Measurements from ENCODE around the gene NOBOX.
"Not testable (repeated sequence)": the region's sequence is repeated elsewhere in the genome, so short reads cannot be mapped to it uniquely, and the experiment has no call there.

The NOBOX gene

DNA sequence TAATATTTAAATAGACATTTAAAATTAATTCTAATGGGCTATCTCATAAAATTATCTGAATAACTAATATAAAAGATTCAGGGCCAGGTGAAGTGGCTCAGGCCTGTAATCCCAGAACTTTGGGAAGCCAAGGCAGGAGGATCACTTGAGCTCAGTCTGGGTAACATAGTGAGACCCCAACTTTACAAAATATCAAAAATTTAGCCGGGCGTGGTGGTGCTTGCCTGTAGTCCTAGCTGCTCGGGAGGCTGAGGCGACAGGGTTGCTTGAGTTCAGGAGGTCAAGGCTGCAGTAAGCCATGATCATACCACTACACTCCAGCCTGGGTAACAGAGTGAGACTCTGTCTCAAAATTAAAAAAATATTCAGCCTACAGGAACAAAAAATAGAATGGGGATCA is 12.5 kb downstream of the NOBOX start:
- no peak for FAIRE-seq

DNA sequence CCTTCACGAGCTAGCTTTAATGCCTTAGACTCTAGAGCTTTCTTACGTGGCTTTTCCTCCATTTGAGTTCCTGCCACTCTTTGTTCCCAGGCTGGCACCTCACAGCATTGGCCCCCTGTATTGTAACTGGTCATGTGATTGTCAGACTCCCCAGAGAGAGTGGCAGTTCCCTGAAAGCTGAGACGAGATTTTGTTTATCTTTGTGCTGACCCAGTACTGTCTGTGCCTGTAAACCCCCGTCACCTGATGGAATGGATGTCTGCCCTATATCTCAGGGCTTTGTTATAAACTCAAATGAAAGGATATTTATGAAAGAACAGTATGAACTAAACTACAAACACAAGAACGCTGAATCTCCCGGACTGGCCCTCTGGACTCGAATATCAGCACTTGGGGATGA is 13.0 kb downstream of the NOBOX start:
- no peak for FAIRE-seq

DNA sequence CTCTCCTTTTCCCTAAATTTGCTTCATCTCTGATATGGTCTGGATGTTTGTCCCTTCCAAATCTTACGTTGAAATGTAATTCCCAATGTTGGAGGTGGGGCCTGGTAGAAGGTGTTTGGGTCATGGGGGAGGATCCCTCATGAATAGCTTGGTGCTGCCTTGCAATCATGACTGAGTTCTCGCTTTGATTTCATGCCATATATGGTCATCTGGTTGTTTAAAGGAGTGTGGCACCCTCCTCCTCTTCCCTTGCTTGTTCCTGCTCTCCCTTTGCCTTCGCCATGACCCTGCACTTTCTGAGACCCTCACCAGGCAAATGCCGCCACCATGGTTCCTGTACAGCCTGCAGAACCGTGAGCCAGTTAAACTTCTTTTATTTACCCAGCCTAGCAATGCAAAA is 14.5 kb downstream of the NOBOX start:
- FAIRE-seq = no peak

DNA sequence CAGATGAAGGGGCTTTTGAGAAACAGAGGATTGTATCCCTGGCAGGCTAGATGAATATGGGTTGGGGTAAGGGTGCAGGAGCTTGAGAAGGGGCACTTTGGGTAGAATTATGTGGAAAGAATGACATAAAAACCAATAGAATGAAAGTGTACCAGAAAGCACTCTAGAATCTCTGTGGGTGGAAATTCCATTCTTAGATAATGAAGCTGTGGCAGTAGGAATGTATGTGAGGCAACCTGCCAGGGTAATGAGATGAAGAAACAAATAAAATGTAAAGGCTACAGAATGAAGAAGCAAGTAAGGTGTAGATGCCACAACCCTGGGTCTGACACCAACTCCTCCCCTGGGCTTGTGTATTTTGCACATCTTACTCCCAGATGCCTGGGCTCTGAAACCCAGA is 16.8 kb downstream of the NOBOX start:
- no peak for FAIRE-seq

DNA sequence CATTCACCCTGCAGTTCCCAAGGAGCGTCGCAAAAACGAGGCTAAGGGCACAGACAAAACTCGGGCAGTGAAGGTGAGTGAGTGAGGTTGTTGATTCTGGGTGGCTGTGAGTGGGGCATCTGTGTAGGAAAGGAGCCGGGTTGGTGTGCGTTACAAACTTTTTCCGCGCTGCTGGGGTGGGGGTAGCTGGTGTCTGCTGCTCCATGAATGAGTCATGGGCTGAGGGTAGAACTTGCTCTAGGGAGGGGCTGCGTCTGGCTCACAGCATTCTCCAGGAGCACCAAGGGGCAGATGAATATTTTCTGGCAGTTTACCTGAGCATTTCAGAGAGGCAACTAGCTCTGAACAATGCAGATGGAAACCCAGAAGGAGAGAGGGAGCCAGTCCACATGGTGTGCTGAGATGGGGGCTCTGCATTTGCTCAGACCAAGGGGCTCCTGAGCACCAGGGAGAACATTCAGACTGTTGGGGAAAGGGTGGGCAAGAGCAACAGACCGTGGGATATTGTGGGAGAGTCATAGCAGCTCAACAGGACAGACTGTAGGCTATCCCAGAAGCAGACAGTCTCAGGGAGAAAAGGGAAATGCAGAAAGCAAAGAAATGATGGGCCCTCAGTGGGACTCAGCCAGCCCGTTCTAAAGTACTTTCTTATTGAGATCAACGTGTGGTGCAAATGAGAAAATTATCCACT is 18.8 kb downstream of the NOBOX start:
- no peak for FAIRE-seq

DNA sequence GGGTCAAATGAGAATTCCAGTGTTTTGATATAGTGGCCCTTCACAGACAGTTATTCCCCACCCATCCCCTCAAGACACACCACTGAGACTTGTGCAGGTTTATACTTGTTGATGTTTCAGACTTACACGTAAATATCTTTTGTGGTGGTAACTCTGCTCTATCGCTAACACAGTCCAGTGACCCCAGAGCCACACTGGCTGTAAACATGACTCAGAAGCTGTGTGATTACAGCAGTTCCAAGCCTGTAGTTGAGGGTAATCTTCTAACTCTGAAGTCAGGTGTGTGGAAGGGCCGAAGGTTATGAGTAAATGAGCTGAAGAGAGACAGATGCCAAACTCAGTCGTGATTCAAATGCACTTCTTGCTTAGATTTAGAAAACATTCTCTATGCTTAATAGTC is 19.4 kb downstream of the NOBOX start:
- FAIRE-seq = no peak

DNA sequence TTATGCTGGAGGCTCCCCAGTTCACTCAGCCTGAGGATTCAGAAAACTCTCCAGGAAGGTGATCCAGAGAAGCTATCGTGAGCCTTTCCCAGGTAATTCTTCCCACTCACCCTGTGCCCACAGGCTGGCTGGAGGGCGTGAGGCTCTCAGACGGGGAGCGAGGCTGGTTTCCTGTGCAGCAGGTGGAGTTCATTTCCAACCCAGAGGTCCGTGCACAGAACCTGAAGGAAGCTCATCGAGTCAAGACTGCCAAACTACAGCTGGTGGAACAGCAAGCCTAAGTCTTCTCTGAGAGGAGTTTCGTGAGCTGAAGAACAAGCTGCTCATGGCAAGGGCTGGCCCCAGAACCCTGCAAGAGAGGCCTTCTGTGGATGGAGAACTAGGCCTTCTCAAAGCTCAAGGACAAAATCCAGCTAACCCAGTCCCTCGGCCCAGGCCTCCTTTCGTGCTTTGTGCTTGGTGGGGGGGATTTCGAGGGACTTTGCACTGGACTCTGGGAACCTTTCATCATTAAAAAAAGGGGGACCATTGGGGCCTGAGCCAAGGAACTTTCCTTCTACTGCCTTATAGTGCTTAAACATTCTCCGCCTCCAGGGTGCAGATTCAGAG is 23.6 kb downstream of the NOBOX start:
- FAIRE-seq = no peak

DNA sequence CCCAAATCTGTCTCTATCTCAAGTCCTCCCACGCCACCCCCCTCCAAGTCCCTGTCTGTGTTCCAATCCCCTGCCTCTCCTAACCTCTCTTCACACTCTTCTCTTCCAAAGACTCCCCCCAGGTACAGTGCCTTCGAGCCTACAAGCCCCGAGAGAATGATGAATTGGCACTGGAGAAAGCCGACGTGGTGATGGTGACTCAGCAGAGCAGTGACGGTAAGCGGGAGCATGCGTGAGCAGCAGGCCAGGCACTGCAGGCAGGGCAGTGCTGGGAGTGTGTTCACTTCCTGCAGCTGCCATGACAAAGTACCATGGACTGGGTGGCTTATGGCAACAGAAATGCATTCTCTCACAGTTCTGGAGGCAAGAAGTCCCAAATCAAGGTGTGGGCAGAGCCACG is 24.8 kb downstream of the NOBOX start:
- FAIRE-seq = no peak

DNA sequence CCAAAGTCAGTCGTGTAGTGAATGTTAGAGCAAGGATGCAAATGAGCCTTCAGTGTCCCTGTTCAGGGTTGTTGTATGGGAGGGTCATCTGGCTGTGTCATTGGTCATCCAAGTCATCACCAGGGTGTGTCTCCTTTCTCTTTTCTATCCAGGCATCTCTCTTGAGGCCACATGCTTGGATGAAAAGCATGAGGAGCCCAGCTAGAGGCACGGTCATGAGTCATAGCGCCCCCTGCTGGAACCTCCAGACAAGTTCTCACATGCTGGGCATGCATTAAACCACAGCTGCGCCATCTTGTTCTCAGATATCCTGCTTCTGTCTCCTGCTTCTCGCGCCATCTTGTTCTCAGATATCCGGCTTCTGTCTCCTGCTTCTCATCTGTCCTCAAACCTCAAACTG is 34.3 kb downstream of the NOBOX start:
- not testable (repeated sequence) for FAIRE-seq

DNA sequence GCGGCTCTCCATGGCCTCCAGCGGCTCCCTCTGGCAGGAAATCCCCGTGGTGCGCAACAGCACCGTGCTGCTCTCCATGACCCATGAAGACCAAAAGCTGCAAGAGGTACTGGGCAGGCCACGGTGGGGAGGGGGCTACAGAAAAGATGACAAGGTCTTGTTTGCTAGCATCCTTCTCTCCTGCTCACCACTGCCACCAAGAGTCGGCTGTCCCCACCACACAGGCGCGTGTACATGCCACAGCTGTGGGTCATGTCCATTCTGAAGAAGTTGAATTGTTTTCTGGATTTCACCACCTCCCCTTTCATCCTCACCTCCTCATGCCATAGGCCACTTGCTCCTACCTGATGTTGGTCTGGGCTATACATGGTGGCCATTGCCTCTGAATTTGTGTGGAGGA is 36.2 kb downstream of the NOBOX start:
- not testable (repeated sequence) for FAIRE-seq

DNA sequence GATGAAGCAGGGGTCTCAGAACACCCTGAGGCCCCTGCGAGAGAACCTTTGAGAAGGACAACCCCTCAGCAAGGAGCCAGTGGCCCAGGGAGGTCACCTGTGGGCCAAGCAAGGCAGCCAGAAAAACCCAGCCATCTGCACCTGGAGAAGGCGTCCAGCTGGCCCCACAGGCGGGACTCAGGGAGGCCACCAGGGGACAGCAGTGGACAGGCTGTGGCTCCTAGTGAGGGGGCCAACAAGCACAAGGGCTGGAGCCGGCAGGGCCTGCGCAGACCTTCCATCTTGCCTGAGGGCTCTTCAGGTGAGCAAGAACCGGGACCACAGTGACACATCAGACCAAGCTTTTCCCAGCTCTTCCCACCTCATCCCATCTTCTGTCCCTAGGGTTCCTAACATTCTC is 38.0 kb downstream of the NOBOX start:
- FAIRE-seq = not testable (repeated sequence)

DNA sequence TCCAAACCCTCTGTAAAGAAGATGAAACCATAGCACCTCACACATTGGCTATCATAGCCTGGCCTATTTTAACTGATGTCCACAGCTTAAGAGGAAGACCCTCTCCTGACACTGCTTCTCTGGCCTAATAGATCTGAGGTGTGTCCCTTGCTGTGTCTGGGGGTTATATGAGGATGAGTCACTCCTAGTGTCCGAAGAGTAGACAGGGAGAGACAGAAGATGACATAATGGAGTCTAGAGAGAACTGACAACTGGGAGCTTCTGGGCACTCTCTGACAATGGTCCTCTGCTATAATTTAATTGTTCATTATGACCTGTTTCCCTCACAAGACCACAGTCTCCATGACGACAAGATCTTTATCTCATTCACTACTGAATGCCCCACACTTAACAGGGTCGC is 41.4 kb downstream of the NOBOX start:
- FAIRE-seq = not testable (repeated sequence)

DNA sequence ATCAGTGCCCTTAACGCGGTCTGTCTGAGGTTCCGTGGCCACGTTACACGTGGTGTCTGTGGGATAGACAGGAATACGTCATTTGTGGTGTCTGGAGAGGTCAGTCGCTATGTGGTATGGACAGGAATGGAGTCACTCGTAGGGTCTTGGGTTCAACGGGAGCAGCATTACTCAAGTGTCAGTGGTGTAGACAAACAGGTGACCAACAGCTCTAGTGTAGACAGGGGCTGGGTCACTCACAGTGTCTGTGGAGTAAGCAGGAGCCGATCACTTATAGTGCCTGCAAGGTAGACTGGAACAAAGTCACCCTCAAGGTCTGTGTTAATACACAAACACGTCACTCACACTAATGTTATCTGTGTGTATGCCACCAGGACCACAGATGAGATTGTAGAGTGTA is 46.6 kb downstream of the NOBOX start:
- not testable (repeated sequence) for FAIRE-seq

DNA sequence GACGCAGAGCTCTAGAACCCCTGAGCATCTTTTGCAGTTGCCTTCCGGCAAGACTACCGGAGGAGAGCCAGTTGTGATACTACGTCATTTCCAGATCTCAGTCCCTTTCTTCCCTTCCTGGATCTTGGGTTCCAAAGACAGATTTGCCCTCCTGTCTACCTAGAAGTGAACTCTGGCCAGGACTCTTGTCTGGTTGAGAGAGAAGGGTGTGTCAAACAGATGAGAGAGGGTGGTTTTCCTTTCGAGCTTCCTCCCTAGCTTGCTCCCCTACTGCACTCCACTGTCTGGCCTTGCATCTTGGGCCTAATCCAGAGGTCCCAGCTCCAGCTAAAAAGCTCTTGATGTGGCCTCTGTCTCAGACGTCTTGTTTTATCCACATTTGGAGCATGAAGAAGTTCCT is 47.3 kb downstream of the NOBOX start:
- not testable (repeated sequence) for FAIRE-seq

DNA sequence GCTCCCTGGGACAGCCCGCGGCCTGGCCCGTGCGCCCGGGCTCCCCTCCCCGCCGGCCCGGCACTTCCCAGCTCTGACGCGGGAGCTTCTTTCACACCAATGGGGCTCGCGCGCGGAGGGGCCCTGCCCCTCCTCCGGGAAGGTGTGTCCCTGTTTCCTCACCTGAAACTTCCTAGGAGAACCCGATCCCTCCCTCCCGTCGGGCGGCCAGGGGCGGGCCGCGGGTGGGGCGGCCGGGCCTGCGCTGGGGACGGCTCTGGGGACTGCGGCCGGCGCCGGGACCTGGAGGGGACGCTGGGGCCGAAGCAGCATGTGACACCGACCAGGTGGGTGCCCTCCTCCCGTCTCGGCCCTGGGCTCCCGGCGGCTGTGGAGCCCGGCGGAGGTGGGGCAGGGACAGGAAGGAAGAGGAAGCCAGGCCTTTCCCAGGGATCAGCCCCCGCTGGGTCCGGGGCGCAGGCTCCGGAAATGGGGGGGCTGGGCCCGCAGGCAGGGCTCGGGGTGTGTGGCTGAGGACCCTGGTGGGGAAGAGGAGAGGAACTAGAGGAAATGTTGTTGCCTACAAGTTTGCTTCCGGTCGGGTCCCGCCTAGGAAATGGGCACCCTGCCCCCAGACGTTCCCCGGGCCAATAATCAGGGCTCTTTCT is 48.2 kb downstream of the NOBOX start, which contains the start of gene ARHGEF5:
ARHGEF5 (plus strand) TSS at position 227 of the 647 bp plus-strand sequence. CDS start 7,268 bp downstream, outside the sequence.
- not testable (repeated sequence) for FAIRE-seq

DNA sequence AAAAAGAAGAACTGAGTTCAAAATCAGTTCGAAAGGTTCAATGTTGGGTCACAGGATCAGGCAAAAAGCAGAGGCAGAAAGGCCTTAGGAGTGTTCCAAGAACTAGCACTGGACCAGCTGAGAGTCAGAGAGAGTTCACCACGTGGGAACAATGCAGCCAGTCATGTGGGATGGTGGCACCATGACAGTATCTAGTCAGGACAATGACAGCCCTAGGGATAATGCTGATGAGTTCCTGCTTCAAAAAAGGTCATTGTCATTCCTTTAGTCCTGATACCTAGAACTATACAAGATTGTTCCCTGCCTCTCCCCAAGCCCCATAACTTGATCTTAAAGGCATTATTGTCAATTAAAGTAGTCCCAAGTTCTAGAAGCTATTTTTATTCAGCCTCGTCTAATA is 51.8 kb downstream of the NOBOX start:
- not testable (repeated sequence) for FAIRE-seq

DNA sequence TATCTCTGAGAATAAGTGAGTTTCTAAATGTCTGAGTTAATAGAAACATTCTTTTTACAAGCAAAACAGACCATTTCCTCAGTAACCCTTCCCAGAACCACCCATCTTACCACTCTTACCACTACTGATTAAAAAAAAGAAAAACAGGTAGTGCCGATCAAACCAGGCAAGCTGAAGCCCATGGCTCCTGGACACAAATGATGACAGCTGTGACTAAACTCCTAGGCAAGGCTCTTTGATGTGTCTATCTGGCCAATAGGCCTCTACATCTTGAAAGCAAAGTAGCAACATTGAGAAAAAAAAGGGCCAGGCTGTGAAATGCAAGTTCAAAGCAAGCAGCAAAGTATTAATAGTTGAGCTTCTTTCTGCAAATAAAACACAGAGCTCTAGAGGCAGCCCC is 54.9 kb downstream of the NOBOX start:
- FAIRE-seq = not testable (repeated sequence)

All from A204.1 (cell line).